Measurements from ENCODE around the gene DDT.
"Not testable (repeated sequence)": the region's sequence is repeated elsewhere in the genome, so short reads cannot be mapped to it uniquely, and the experiment has no call there.

The DDT gene

GRCh38 chr22:23974345-23974744 is at the start of gene DDT:
Gene DDT, minus strand, starts transcription at chr22:23974441. Its CDS starts 27 bp downstream, at chr22:23974414.
- not testable (repeated sequence) for DNase-seq (ENCODE audit: low read depth in 2 of 2)

GRCh38 chr22:24023204-24023789 is 49.1 kb upstream of the DDT start:
- DNase-seq (ENCODE audit: low read depth in 2 of 2) = no peak

GRCh38 chr22:24021304-24021703 is 47.1 kb upstream of the DDT start:
- no peak for DNase-seq (ENCODE audit: low read depth in 2 of 2)

GRCh38 chr22:24016156-24016555 is 41.9 kb upstream of the DDT start:
- no peak for DNase-seq (ENCODE audit: low read depth in 2 of 2)

GRCh38 chr22:24011735-24012068 is 37.5 kb upstream of the DDT start:
- DNase-seq (ENCODE audit: low read depth in 2 of 2) = no peak

GRCh38 chr22:24010018-24010391 is 35.8 kb upstream of the DDT start:
- DNase-seq (ENCODE audit: low read depth in 2 of 2) = no peak

GRCh38 chr22:24009227-24010017 is 35.2 kb upstream of the DDT start:
- no peak for DNase-seq (ENCODE audit: low read depth in 2 of 2)

GRCh38 chr22:24008381-24009226 is 34.4 kb upstream of the DDT start:
- DNase-seq (ENCODE audit: low read depth in 2 of 2) = no peak

GRCh38 chr22:24008022-24008283 is 33.7 kb upstream of the DDT start:
- no peak for DNase-seq (ENCODE audit: low read depth in 2 of 2)

- no peak for DNase-seq (ENCODE audit: low read depth in 2 of 2)
Measured at GRCh38 chr22:24007253-24008021, 33.2 kb upstream of the DDT start.

- no peak for DNase-seq (ENCODE audit: low read depth in 2 of 2)
Measured at GRCh38 chr22:24006914-24007214, 32.6 kb upstream of the DDT start.

GRCh38 chr22:24006207-24006913 is 32.1 kb upstream of the DDT start:
- DNase-seq (ENCODE audit: low read depth in 2 of 2) = no peak

GRCh38 chr22:24005201-24005600 is 31.0 kb upstream of the DDT start, which contains the start of gene GSTT4:
Gene GSTT4, minus strand, starts transcription at chr22:24005453. Its CDS starts 97 bp downstream, at chr22:24005356.
- DNase-seq (ENCODE audit: low read depth in 2 of 2) = no peak

GRCh38 chr22:24003887-24004286 is 29.6 kb upstream of the DDT start:
- DNase-seq (ENCODE audit: low read depth in 2 of 2) = no peak

- DNase-seq (ENCODE audit: low read depth in 2 of 2) = no peak
Measured at GRCh38 chr22:24002851-24003250, 28.6 kb upstream of the DDT start.

- no peak for DNase-seq (ENCODE audit: low read depth in 2 of 2)
Measured at GRCh38 chr22:24002272-24002671, 28.0 kb upstream of the DDT start.

- no peak for DNase-seq (ENCODE audit: low read depth in 2 of 2)
Measured at GRCh38 chr22:24001314-24001713, 27.1 kb upstream of the DDT start.

GRCh38 chr22:23999779-24000178 is 25.5 kb upstream of the DDT start:
- DNase-seq (ENCODE audit: low read depth in 2 of 2) = not testable (repeated sequence)

GRCh38 chr22:23997092-23997491 is 22.9 kb upstream of the DDT start:
- DNase-seq (ENCODE audit: low read depth in 2 of 2) = no peak

- not testable (repeated sequence) for DNase-seq (ENCODE audit: low read depth in 2 of 2)
Measured at GRCh38 chr22:23993581-23994177, 19.4 kb upstream of the DDT start.

- not testable (repeated sequence) for DNase-seq (ENCODE audit: low read depth in 2 of 2)
Measured at GRCh38 chr22:23993080-23993479, 18.8 kb upstream of the DDT start.
